Transverse colon (tissue), 4 donors: ENCODE results near the gene SYPL1. TPM values are rescaled to one million over a fixed set of nuclear protein-coding genes. Genes with fewer than 3 reads are reported as not detected.

Source experiments
- DNase-seq: peaks from one replicate; pipeline ENCODE4 v3.0.0-alpha.2; 2019
- H3K27ac ChIP-seq, 4 donors: fragments of 200-600 bp; sonication (generic); 2 replicates each; pipeline ENCODE4 v1.5.1; 2016 to 2018; ENCODE audit warnings: inconsistent platforms in 4 of 4
- H3K27me3 ChIP-seq: fragments of 200-600 bp; sonication (generic); 2 replicates; pipeline ENCODE4 v1.5.1; 2017; ENCODE audit warnings: inconsistent platforms
- H3K36me3 ChIP-seq, 4 donors: fragments of 200-600 bp; sonication (generic); 2 replicates each; pipeline ENCODE4 v1.5.1; 2017 to 2019; ENCODE audit warnings: inconsistent platforms in 4 of 4
- H3K4me1 ChIP-seq, 4 donors: fragments of 200-600 bp; sonication (generic); 2 replicates each; pipeline ENCODE4 v1.5.1; 2017 to 2020; ENCODE audit warnings: inconsistent platforms in 4 of 4
- H3K4me3 ChIP-seq, 4 donors: fragments of 200-600 bp; sonication (generic); 1 replicate in 1 of 4; 2 replicates in 3 of 4; pipeline versions ENCODE4 v1.5.1 to v1.6.1; 2017 to 2019; ENCODE audit warnings: inconsistent platforms in 4 of 4
- H3K9me3 ChIP-seq, 2 donors: fragments of 200-600 bp; sonication (generic); 2 replicates each; pipeline ENCODE4 v1.5.1; 2017 to 2019; ENCODE audit warnings: inconsistent platforms in 2 of 2
- CTCF ChIP-seq, 5 experiments: fragments of 200-600 bp in 3 of 5; fragments of 450-650 bp in 2 of 5; sonication (generic) in 3 of 5; IDR thresholded peaks; 1 replicate in 2 of 5; 2 replicates in 3 of 5; pipeline ENCODE4 v1.5.1; 2016 to 2017; ENCODE audit warnings: antibody characterized with exemption in 5 of 5, inconsistent platforms in 3 of 5, mild to moderate bottlenecking in 2 of 5, moderate library complexity in 1 of 5
- EP300 ChIP-seq: sonication (generic); formaldehyde crosslinking; IDR thresholded peaks from one replicate; pipeline ENCODE4 v1.6.1; 2017; ENCODE audit warnings: antibody characterized with exemption, low read depth
- POLR2A ChIP-seq: fragments of 450-650 bp; IDR thresholded peaks from one replicate; pipeline ENCODE4 v1.6.1; 2016; ENCODE audit warnings: antibody characterized with exemption, mild to moderate bottlenecking, moderate library complexity
- POLR2AphosphoS5 ChIP-seq, 3 donors: sonication (generic); formaldehyde crosslinking; IDR thresholded peaks; one replicate each; pipeline ENCODE4 v1.6.1; 2016; ENCODE audit warnings: antibody characterized with exemption in 3 of 3
- WGBS, 2 donors: methylation state at CpG; one replicate each; pipeline ENCODE4 v1.1.5; 2018; ENCODE audit warnings: low coverage in 1 of 2; 5-methylcytosine and 5-hydroxymethylcytosine counted together
- in situ Hi-C, 4 donors: fragments of 200-750 bp; cut with MboI; loops; one replicate each; pipeline versions ENCODE4 v1.15.0 to v1.15.1; 2017; ENCODE audit warnings: low sequenced_read_pairs in 3 of 4, low pct_ligation_motif_present in 1 of 4, low pct_unique_long_range_greater_than_20kb in 1 of 4
- intact Hi-C: fragments of 100-400 bp; cut with DNase I; formaldehyde crosslinking; loops from one replicate; pipeline ENCODE4 v1.15.1; 2023; ENCODE audit warnings: low total_unique reads
- total RNA-seq, 4 donors: library from RNA; depleted of rRNA; stranded (reverse); fragments of >200 nt; gene quantifications; one replicate each; pipeline ENCODE4 v1.1.0, GENCODE V29; 2016

SYPL1 gene
- total RNA-seq, 4 donors from 2014 or later, result 36.7 to 81.8 (median 59.5) TPM

DNA sequence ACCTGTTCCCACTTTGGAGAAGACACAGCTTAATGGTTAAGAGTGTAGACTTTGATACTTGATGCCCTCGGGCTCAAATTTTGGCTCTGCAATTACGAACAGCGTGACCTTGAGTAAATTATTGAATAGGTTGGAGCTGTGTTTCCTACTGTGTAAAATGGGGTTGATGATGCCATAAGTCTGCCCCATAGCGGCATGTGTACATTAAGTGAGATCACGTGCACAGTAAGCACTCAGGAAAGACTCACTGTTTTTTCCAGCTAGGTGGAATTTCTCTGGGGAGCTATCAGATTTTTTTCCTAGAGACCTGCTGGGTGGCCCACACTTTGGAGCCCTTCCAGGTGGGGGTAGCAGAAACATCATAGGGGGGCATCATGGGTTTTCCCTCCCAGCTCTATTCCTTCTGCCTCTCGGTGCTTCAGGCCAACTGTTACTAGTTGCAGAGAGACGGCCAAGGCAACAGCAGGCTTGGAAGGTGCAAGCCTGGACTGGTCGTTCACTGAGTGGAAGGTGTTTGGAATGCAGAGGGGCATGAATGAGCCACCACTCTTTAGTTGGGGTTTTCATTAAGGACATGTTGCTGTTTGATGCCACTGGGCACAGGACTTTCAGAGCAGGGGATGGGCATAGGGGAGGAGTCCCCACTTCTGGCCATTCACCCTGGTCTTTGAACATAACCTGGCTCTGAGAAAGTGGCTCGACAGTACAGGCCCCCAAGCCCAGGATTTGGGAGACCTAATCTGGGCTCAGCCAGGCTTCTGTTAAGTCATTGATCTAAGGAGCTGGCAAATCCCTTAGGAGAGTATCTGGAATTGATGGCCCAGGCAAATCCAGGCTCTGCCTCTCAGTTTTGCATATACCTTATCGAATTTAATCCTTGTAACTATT is 64.0 kb downstream of the SYPL1 start:
- no peak overlapping the region for H3K27ac ChIP-seq
- in situ Hi-C loops, result loop anchor here (10.0 to 25.0 kb wide), 5 partner anchors 283 to 403 kb away; no protein-coding TSS in a partner anchor
- H3K9me3 ChIP-seq, result no peaks in the 10 kb centered on the region
- no peak overlapping the region for H3K4me3 ChIP-seq
- no peak for TF ChIP-seq CTCF (IDR thresholded peaks at IDR 0.05)
- no peak for TF ChIP-seq EP300
- no peak for TF ChIP-seq POLR2AphosphoS5 (IDR thresholded peaks at IDR 0.05)
- TF ChIP-seq POLR2A, result no peak
- no peaks in the 10 kb centered on the region for H3K27me3 ChIP-seq
- 70 to 80% methylated on average over 6 to 10 of the region's 10 CpGs for WGBS, 2 donors
- DNase-seq, result no peak
- H3K4me1 ChIP-seq, result peaks cover 0 to 3% (median under 1%) of the 10 kb centered on the region in 4 donors
- intact Hi-C loops, result no loop called here
- no peaks in the 10 kb centered on the region for H3K36me3 ChIP-seq

DNA sequence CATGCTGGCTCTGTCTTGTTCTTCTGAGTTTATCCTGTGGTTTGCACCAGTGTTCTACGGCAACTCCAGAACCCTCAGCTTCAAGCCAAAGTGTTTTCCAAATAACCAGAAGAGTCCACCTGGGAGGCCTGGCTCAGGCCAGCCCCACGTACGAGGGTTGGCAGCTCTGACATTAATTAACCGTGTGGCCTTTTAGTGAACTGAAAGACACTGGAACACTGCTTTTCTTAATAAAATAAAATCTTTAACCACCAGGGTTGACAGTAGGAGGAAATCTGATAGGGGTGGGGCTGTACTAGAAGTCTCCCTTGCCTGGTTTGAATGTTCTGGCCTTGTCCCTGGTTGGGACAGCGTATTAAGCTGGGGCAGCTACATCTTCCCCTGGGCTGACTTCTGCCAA is 64.9 kb downstream of the SYPL1 start:
- in situ Hi-C loops, result loop anchor here (10.0 to 25.0 kb wide), 5 partner anchors 282 to 402 kb away; no protein-coding TSS in a partner anchor
- intact Hi-C loops, result no loop called here
- Histone ChIP-seq H3K36me3 (no peaks in the 10 kb centered on the region), H3K27me3 (no peaks in the 10 kb centered on the region), H3K27ac (no peak overlapping the region), H3K4me3 (no peak overlapping the region), H3K9me3 (no peaks in the 10 kb centered on the region), H3K4me1 (peaks cover 0 to 9% (median 6%) of the 10 kb centered on the region in 4 donors)
- DNase-seq, result no peak
- TF ChIP-seq CTCF (IDR thresholded peaks at IDR 0.05) (no peak), POLR2AphosphoS5 (IDR thresholded peaks at IDR 0.05) (no peak), POLR2A (no peak)
- 82% methylated on average over 5 of the region's 5 CpGs; no CpG with 5 or more reads in 1 of the 2 donors for WGBS, 2 donors

DNA sequence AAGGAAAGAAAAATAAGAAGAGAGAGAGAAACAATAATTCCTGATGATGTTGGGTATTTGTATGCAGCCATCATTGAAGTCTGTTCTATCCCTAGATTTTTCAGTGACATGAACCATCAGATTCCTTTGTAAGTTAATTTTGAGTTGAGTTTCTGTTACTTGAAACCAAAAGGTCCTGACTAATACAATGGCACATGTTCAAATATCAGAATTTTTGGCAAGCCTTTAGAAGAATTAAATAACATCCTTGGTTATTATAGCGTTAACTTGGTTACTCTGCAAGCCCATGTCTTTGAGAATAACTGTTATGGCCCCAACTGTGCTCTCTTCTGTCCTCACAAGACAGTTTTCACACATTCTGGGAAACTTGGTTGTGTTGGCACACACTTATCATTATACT is 66.5 kb downstream of the SYPL1 start:
- DNase-seq, result no peak
- H3K4me1 ChIP-seq, result peaks cover 0 to 14% (median 6%) of the 10 kb centered on the region in 4 donors
- H3K36me3 ChIP-seq, result no peaks in the 10 kb centered on the region
- H3K4me3 ChIP-seq, result no peak overlapping the region
- whole genome bisulfite sequencing, 2 donors, result 66 to 67% methylated on average over 1 of the region's 1 CpG
- H3K9me3 ChIP-seq, result no peaks in the 10 kb centered on the region
- in situ Hi-C loops, result loop anchor here (10.0 to 25.0 kb wide), 5 partner anchors 281 to 401 kb away; no protein-coding TSS in a partner anchor
- no peaks in the 10 kb centered on the region for H3K27me3 ChIP-seq
- intact Hi-C loops, result no loop called here
- no peak for TF ChIP-seq CTCF (IDR thresholded peaks at IDR 0.05)
- no peak for TF ChIP-seq POLR2A
- no peak for TF ChIP-seq POLR2AphosphoS5 (IDR thresholded peaks at IDR 0.05)
- TF ChIP-seq EP300, result no peak
- H3K27ac ChIP-seq, result no peak overlapping the region

- in situ Hi-C loops, result loop anchor here (10.0 to 25.0 kb wide), 5 partner anchors 280 to 400 kb away; no protein-coding TSS in a partner anchor
- 70% methylated on average over 2 of the region's 2 CpGs; no CpG with 5 or more reads in 1 of the 2 donors for WGBS, 2 donors
- H3K9me3 ChIP-seq, result no peaks in the 10 kb centered on the region
Observed at GRCh38 chr7:106045139-106045538, 67.0 kb downstream of the SYPL1 start.

More at GRCh38 chr7:106045139-106045538, 67.0 kb downstream of the SYPL1 start:
- Histone ChIP-seq H3K27me3 (no peaks in the 10 kb centered on the region), H3K36me3 (no peaks in the 10 kb centered on the region), H3K27ac (no peak overlapping the region), H3K4me3 (no peak overlapping the region), H3K4me1 (peaks cover 0 to 14% (median 6%) of the 10 kb centered on the region in 4 donors)
- TF ChIP-seq POLR2AphosphoS5 (IDR thresholded peaks at IDR 0.05), result no peak
- TF ChIP-seq EP300, result no peak
- TF ChIP-seq CTCF (IDR thresholded peaks at IDR 0.05), result no peak
- TF ChIP-seq POLR2A, result no peak
- DNase-seq, result no peak
- intact Hi-C loops, result no loop called here
